ENCODE measurements around the gene KIF1B. TPM values are rescaled to one million over a fixed set of nuclear protein-coding genes. Genes with fewer than 3 reads are reported as not detected.

KIF1B gene
- polyA plus RNA-seq, 2 donors = 9.6 to 13.6 TPM

DNA sequence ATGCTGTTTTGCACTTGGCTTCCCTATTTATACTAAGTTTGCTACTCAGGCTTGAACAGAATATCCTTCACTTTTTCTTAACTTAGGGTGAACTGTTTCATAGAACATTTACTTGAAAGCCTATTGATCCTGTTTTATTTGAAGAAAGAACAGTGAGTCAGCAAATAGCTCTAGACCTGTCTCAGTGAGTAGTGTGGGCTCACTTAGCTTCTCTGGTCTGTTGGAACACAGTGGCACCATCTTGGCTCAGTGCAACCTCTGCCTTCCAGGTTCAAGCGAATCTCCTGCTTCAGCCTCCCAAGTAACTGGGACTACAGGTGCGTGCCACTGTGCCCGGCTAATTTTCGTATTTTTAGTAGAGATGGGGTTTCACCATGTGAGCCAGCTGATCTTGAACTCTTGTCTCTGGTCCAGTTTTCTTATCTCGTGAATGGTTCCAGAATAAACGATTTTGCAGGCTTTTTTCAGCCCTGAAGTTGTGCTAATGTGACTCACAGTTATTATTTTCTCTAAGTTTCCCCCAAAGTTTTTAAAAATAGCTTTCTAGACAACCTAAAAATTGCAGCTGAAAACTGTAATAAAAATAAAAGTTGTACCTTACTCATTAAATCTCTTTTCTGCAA lies 76.8 kb downstream of the KIF1B start:
- Histone ChIP-seq H3K27me3 (ENCODE audit: control insufficient read depth in 1 of 2, insufficient read depth in 2 of 2, low read length in 2 of 2) (no peaks in the 10 kb centered on the region), H3K4me3 (ENCODE audit: low read depth in 1 of 2, low read length in 2 of 2) (no peak overlapping the region), H3K36me3 (ENCODE audit: control insufficient read depth in 2 of 2, insufficient read depth in 2 of 2, low read length in 1 of 2) (peaks cover 0 to 3% of the 10 kb centered on the region in 2 donors), H3K4me1 (ENCODE audit: control insufficient read depth in 2 of 2, insufficient read depth in 2 of 2, low read length in 1 of 2) (no peaks in the 10 kb centered on the region), H3K27ac (ENCODE audit: low read depth in 2 of 2, low read length in 1 of 2) (peak overlapping the region in 1 of 2 donors; percentile 22), H3K9me3 (ENCODE audit: control insufficient read depth in 2 of 2, insufficient read depth in 1 of 2, low read depth in 1 of 2, low read length in 1 of 2) (no peaks in the 10 kb centered on the region)
- 80 to 87% methylated on average over 6 of the region's 6 CpGs for WGBS, 2 donors

- Histone ChIP-seq H3K9me3 (ENCODE audit: control insufficient read depth in 2 of 2, insufficient read depth in 1 of 2, low read depth in 1 of 2, low read length in 1 of 2) (no peaks in the 10 kb centered on the region), H3K27me3 (ENCODE audit: control insufficient read depth in 1 of 2, insufficient read depth in 2 of 2, low read length in 2 of 2) (no peaks in the 10 kb centered on the region), H3K4me3 (ENCODE audit: low read depth in 1 of 2, low read length in 2 of 2) (no peak overlapping the region), H3K27ac (ENCODE audit: low read depth in 2 of 2, low read length in 1 of 2) (no peak overlapping the region), H3K36me3 (ENCODE audit: control insufficient read depth in 2 of 2, insufficient read depth in 2 of 2, low read length in 1 of 2) (peaks cover 0 to 3% of the 10 kb centered on the region in 2 donors), H3K4me1 (ENCODE audit: control insufficient read depth in 2 of 2, insufficient read depth in 2 of 2, low read length in 1 of 2) (no peaks in the 10 kb centered on the region)
- 93 to 94% methylated on average over 3 of the region's 3 CpGs for WGBS, 2 donors
Observed at GRCh38 chr1:10288029-10288615, 77.8 kb downstream of the KIF1B start.

DNA sequence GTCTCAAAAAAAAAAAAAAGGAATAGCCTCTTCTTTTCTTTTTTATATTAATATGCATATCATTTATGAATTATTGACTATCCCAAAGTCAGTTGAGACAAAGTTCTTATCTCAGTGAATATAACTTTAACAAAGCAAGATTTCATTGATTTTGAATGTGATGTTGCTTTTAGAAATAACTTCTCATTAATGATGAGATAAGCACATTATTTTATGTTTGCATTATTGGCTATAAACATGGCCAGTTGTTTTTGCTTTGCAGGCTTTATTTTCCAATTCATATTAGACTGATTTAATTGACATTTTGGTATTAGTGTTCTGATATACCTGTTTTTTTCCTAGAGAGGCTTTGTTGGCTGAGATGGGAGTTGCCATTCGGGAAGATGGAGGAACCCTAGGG lies 81.3 kb downstream of the KIF1B start:
- no peaks in the 10 kb centered on the region for H3K27me3 ChIP-seq (ENCODE audit: control insufficient read depth in 1 of 2, insufficient read depth in 2 of 2, low read length in 2 of 2)
- no peak overlapping the region for H3K27ac ChIP-seq (ENCODE audit: low read depth in 2 of 2, low read length in 1 of 2)
- no peak overlapping the region for H3K4me3 ChIP-seq (ENCODE audit: low read depth in 1 of 2, low read length in 2 of 2)
- H3K9me3 ChIP-seq (ENCODE audit: control insufficient read depth in 2 of 2, insufficient read depth in 1 of 2, low read depth in 1 of 2, low read length in 1 of 2) = no peaks in the 10 kb centered on the region
- H3K36me3 ChIP-seq (ENCODE audit: control insufficient read depth in 2 of 2, insufficient read depth in 2 of 2, low read length in 1 of 2) = peaks cover 3 to 4% of the 10 kb centered on the region in 2 donors
- WGBS, 2 donors = 83 to 87% methylated on average over 1 of the region's 1 CpG
- H3K4me1 ChIP-seq (ENCODE audit: control insufficient read depth in 2 of 2, insufficient read depth in 2 of 2, low read length in 1 of 2) = no peaks in the 10 kb centered on the region

- H3K27ac ChIP-seq (ENCODE audit: low read depth in 2 of 2, low read length in 1 of 2) = no peak overlapping the region
- no peak overlapping the region for H3K4me3 ChIP-seq (ENCODE audit: low read depth in 1 of 2, low read length in 2 of 2)
- no peaks in the 10 kb centered on the region for H3K4me1 ChIP-seq (ENCODE audit: control insufficient read depth in 2 of 2, insufficient read depth in 2 of 2, low read length in 1 of 2)
- H3K36me3 ChIP-seq (ENCODE audit: control insufficient read depth in 2 of 2, insufficient read depth in 2 of 2, low read length in 1 of 2) = peaks cover 3 to 4% of the 10 kb centered on the region in 2 donors
- H3K27me3 ChIP-seq (ENCODE audit: control insufficient read depth in 1 of 2, insufficient read depth in 2 of 2, low read length in 2 of 2) = no peaks in the 10 kb centered on the region
- 68 to 69% methylated on average over 2 of the region's 2 CpGs for WGBS, 2 donors
- no peaks in the 10 kb centered on the region for H3K9me3 ChIP-seq (ENCODE audit: control insufficient read depth in 2 of 2, insufficient read depth in 1 of 2, low read depth in 1 of 2, low read length in 1 of 2)
Observed at GRCh38 chr1:10292188-10292587, 81.8 kb downstream of the KIF1B start.

DNA sequence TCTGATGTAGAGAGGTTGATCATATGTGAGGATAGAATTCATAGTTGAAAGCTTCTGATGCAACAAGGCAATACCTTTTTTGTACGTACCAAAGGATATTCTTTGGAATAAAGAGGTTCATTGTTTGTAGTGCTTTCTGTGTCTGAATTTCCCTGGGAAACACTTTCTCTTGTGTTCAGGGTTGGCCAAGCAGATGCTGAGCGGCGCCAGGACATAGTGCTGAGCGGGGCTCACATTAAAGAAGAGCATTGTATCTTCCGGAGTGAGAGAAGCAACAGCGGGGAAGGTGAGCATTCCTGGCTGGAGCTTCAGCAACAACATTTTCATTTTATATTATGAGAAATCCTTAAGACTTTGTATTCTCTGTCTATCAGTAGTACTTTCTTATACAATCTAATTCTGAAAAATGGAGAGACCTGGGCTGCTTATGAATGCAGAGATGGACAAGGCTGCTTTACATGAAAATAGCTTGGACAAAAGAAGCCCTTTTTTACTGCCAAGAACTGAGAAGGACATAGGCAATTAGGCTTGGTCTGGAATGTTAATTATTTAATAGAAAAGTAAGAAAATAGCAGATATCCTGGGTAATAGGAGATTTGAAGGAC lies 85.2 kb downstream of the KIF1B start:
- 94 to 95% methylated on average over 6 of the region's 6 CpGs for WGBS, 2 donors
- Histone ChIP-seq H3K36me3 (ENCODE audit: control insufficient read depth in 2 of 2, insufficient read depth in 2 of 2, low read length in 1 of 2) (peaks cover 4 to 6% of the 10 kb centered on the region in 2 donors), H3K27me3 (ENCODE audit: control insufficient read depth in 1 of 2, insufficient read depth in 2 of 2, low read length in 2 of 2) (no peaks in the 10 kb centered on the region), H3K4me3 (ENCODE audit: low read depth in 1 of 2, low read length in 2 of 2) (no peak overlapping the region), H3K4me1 (ENCODE audit: control insufficient read depth in 2 of 2, insufficient read depth in 2 of 2, low read length in 1 of 2) (no peaks in the 10 kb centered on the region), H3K27ac (ENCODE audit: low read depth in 2 of 2, low read length in 1 of 2) (no peak overlapping the region), H3K9me3 (ENCODE audit: control insufficient read depth in 2 of 2, insufficient read depth in 1 of 2, low read depth in 1 of 2, low read length in 1 of 2) (peaks cover 0 to 2% of the 10 kb centered on the region in 2 donors)

- Histone ChIP-seq H3K9me3 (ENCODE audit: control insufficient read depth in 2 of 2, insufficient read depth in 1 of 2, low read depth in 1 of 2, low read length in 1 of 2) (peaks cover 0 to 2% of the 10 kb centered on the region in 2 donors), H3K4me3 (ENCODE audit: low read depth in 1 of 2, low read length in 2 of 2) (no peak overlapping the region), H3K27ac (ENCODE audit: low read depth in 2 of 2, low read length in 1 of 2) (no peak overlapping the region), H3K27me3 (ENCODE audit: control insufficient read depth in 1 of 2, insufficient read depth in 2 of 2, low read length in 2 of 2) (no peaks in the 10 kb centered on the region), H3K36me3 (ENCODE audit: control insufficient read depth in 2 of 2, insufficient read depth in 2 of 2, low read length in 1 of 2) (peaks cover 10 to 11% of the 10 kb centered on the region in 2 donors), H3K4me1 (ENCODE audit: control insufficient read depth in 2 of 2, insufficient read depth in 2 of 2, low read length in 1 of 2) (no peaks in the 10 kb centered on the region)
- WGBS, 2 donors = 69 to 73% methylated on average over 1 of the region's 1 CpG
Observed at GRCh38 chr1:10299151-10299550, 88.8 kb downstream of the KIF1B start.

GRCh38 chr1:10302416-10302815 lies 92.0 kb downstream of the KIF1B start:
- WGBS, 2 donors = 95 to 96% methylated on average over 6 of the region's 6 CpGs
- Histone ChIP-seq H3K27me3 (ENCODE audit: control insufficient read depth in 1 of 2, insufficient read depth in 2 of 2, low read length in 2 of 2) (no peaks in the 10 kb centered on the region), H3K36me3 (ENCODE audit: control insufficient read depth in 2 of 2, insufficient read depth in 2 of 2, low read length in 1 of 2) (peaks cover 9 to 11% of the 10 kb centered on the region in 2 donors), H3K27ac (ENCODE audit: low read depth in 2 of 2, low read length in 1 of 2) (no peak overlapping the region), H3K9me3 (ENCODE audit: control insufficient read depth in 2 of 2, insufficient read depth in 1 of 2, low read depth in 1 of 2, low read length in 1 of 2) (peaks cover 0 to 2% of the 10 kb centered on the region in 2 donors), H3K4me1 (ENCODE audit: control insufficient read depth in 2 of 2, insufficient read depth in 2 of 2, low read length in 1 of 2) (no peaks in the 10 kb centered on the region), H3K4me3 (ENCODE audit: low read depth in 1 of 2, low read length in 2 of 2) (no peak overlapping the region)

GRCh38 chr1:10304295-10304694 lies 93.9 kb downstream of the KIF1B start:
- H3K36me3 ChIP-seq (ENCODE audit: control insufficient read depth in 2 of 2, insufficient read depth in 2 of 2, low read length in 1 of 2) = peaks cover 8 to 9% of the 10 kb centered on the region in 2 donors
- H3K27me3 ChIP-seq (ENCODE audit: control insufficient read depth in 1 of 2, insufficient read depth in 2 of 2, low read length in 2 of 2) = no peaks in the 10 kb centered on the region
- no peak overlapping the region for H3K27ac ChIP-seq (ENCODE audit: low read depth in 2 of 2, low read length in 1 of 2)
- no peak overlapping the region for H3K4me3 ChIP-seq (ENCODE audit: low read depth in 1 of 2, low read length in 2 of 2)
- no peaks in the 10 kb centered on the region for H3K4me1 ChIP-seq (ENCODE audit: control insufficient read depth in 2 of 2, insufficient read depth in 2 of 2, low read length in 1 of 2)
- 89 to 91% methylated on average over 11 of the region's 11 CpGs for WGBS, 2 donors
- H3K9me3 ChIP-seq (ENCODE audit: control insufficient read depth in 2 of 2, insufficient read depth in 1 of 2, low read depth in 1 of 2, low read length in 1 of 2) = no peaks in the 10 kb centered on the region

GRCh38 chr1:10306435-10306834 lies 96.1 kb downstream of the KIF1B start:
- 73 to 89% methylated on average over 2 of the region's 2 CpGs for WGBS, 2 donors
- Histone ChIP-seq H3K27me3 (ENCODE audit: control insufficient read depth in 1 of 2, insufficient read depth in 2 of 2, low read length in 2 of 2) (no peaks in the 10 kb centered on the region), H3K9me3 (ENCODE audit: control insufficient read depth in 2 of 2, insufficient read depth in 1 of 2, low read depth in 1 of 2, low read length in 1 of 2) (no peaks in the 10 kb centered on the region), H3K4me3 (ENCODE audit: low read depth in 1 of 2, low read length in 2 of 2) (no peak overlapping the region), H3K27ac (ENCODE audit: low read depth in 2 of 2, low read length in 1 of 2) (no peak overlapping the region), H3K36me3 (ENCODE audit: control insufficient read depth in 2 of 2, insufficient read depth in 2 of 2, low read length in 1 of 2) (peaks cover 8 to 9% of the 10 kb centered on the region in 2 donors), H3K4me1 (ENCODE audit: control insufficient read depth in 2 of 2, insufficient read depth in 2 of 2, low read length in 1 of 2) (no peaks in the 10 kb centered on the region)

All from esophagus (tissue), 2 donors.